ENCODE measurements around the gene STIMATE.

DNA sequence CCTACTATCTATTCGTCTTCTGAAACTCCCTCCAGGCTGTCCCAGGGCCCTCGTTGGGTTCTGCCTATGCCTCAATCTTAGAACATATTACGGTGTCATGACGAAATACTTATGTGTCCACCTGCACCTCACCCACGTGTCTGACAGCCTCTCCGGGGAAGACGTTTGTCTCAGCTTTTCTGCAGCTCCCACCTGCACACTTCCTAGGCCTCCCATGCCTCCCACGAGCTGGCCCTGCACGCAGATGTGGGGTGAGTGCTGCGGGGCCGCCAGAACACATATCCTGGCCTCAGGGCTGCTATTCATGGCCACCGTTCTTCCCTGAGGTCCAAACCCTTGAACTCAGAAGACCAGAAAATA, 55.4 kb downstream of the STIMATE start:
- TF ChIP-seq POLR2AphosphoS2 (IDR thresholded peaks at IDR 0.05; ENCODE audit: low read depth, low read length) = no peak
- TF ChIP-seq HCFC1 (IDR thresholded peaks at IDR 0.05; ENCODE audit: low read length) = no peak
- no peak for TF ChIP-seq NFYB (IDR thresholded peaks at IDR 0.05; ENCODE audit: insufficient read depth, low read depth, low read length)
- TF ChIP-seq, protein P1, sequence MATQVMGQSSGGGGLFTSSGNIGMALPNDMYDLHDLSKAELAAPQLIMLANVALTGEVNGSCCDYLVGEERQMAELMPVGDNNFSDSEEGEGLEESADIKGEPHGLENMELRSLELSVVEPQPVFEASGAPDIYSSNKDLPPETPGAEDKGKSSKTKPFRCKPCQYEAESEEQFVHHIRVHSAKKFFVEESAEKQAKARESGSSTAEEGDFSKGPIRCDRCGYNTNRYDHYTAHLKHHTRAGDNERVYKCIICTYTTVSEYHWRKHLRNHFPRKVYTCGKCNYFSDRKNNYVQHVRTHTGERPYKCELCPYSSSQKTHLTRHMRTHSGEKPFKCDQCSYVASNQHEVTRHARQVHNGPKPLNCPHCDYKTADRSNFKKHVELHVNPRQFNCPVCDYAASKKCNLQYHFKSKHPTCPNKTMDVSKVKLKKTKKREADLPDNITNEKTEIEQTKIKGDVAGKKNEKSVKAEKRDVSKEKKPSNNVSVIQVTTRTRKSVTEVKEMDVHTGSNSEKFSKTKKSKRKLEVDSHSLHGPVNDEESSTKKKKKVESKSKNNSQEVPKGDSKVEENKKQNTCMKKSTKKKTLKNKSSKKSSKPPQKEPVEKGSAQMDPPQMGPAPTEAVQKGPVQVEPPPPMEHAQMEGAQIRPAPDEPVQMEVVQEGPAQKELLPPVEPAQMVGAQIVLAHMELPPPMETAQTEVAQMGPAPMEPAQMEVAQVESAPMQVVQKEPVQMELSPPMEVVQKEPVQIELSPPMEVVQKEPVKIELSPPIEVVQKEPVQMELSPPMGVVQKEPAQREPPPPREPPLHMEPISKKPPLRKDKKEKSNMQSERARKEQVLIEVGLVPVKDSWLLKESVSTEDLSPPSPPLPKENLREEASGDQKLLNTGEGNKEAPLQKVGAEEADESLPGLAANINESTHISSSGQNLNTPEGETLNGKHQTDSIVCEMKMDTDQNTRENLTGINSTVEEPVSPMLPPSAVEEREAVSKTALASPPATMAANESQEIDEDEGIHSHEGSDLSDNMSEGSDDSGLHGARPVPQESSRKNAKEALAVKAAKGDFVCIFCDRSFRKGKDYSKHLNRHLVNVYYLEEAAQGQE (IDR thresholded peaks at IDR 0.05; ENCODE audit: low read depth, low read length) = no peak
- no peak for TF ChIP-seq TCF3 (IDR thresholded peaks at IDR 0.05; ENCODE audit: borderline replicate concordance, insufficient read depth, low read depth, low read length)
- TF ChIP-seq MAX (IDR thresholded peaks at IDR 0.05; ENCODE audit: low read depth, low read length) = no peak
- no peak for TF ChIP-seq CHD4 (IDR thresholded peaks at IDR 0.05)
- TF ChIP-seq, protein P2, sequence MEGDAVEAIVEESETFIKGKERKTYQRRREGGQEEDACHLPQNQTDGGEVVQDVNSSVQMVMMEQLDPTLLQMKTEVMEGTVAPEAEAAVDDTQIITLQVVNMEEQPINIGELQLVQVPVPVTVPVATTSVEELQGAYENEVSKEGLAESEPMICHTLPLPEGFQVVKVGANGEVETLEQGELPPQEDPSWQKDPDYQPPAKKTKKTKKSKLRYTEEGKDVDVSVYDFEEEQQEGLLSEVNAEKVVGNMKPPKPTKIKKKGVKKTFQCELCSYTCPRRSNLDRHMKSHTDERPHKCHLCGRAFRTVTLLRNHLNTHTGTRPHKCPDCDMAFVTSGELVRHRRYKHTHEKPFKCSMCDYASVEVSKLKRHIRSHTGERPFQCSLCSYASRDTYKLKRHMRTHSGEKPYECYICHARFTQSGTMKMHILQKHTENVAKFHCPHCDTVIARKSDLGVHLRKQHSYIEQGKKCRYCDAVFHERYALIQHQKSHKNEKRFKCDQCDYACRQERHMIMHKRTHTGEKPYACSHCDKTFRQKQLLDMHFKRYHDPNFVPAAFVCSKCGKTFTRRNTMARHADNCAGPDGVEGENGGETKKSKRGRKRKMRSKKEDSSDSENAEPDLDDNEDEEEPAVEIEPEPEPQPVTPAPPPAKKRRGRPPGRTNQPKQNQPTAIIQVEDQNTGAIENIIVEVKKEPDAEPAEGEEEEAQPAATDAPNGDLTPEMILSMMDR (IDR thresholded peaks at IDR 0.05 in 2 of 3, conservative IDR thresholded peaks at IDR 0.05 in 1 of 3; ENCODE audit: control insufficient read depth in 2 of 3, extremely low read depth in 1 of 3, insufficient read depth in 1 of 3, low read depth in 3 of 3, low read length in 3 of 3) = no peak
- no peak for TF ChIP-seq GABPA (IDR thresholded peaks at IDR 0.05; ENCODE audit: low read depth)
- TF ChIP-seq BACH1 (IDR thresholded peaks at IDR 0.05; ENCODE audit: borderline replicate concordance) = no peak

Data from GM12878 (cell line).